Hematopoietic multipotent progenitor cell (in vitro differentiated cells): ENCODE results near the gene MYO5B. TPM values are rescaled to one million over a fixed set of nuclear protein-coding genes. Genes with fewer than 3 reads are reported as not detected.

Experiments used
- DNase-seq, 3 donors: peaks; one replicate each; pipeline ENCODE4 v3.0.0-alpha.2; 2011 to 2015; ENCODE audit warnings: low read depth in 2 of 3, low spot score in 2 of 3
- total RNA-seq: library from RNA; depleted of rRNA; stranded (reverse); fragments of >200 nt; gene quantifications from one replicate; pipeline ENCODE4 v1.2.3, GENCODE V29; 2012

Gene MYO5B
- total RNA-seq, 1 donor = under 0.01 TPM

DNA sequence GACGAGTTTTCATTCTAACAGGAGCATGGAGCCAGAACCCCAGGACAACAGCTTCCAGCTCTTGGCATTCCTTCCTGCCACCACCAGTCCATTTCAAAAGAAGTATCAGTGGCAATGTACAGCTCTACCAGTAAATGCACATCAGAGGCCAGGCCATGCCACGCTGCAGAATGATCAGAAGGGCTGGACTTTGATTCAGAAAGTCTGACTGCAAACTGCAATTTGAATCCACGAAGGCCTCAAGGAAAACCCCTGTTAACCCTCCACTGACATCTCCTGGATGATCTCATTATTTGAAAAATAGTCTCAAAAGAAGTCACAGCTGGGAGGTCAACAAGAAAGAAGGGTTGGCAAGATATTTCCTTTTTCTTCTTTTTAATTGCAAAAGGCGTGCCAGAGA lies 119.2 kb downstream of the MYO5B start:
- DNase-seq = no peak

- no peak for DNase-seq
Measured at GRCh38 chr18:50074404-50074803, 120.5 kb downstream of the MYO5B start.

GRCh38 chr18:50073319-50073718 lies 121.6 kb downstream of the MYO5B start:
- no peak for DNase-seq

DNA sequence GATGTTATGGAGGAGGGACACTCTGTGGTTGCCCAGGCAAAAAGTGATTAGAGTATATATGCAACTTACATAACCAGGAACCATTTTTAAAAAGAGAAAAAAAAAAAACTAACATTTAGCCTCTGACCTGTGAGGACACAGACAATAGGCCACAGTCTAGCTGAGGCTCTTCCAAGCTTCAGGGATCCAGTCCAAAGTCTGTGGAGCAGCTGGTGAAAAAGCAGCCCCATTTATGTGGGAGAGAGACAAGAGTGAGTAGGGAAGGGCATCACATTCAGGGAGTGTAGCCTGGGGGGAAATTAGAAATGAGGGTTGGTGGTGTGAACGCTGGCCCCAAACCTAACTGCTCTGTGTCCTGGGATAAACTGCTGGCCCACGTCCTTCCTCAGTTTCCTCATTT lies 122.8 kb downstream of the MYO5B start:
- no peak for DNase-seq

DNA sequence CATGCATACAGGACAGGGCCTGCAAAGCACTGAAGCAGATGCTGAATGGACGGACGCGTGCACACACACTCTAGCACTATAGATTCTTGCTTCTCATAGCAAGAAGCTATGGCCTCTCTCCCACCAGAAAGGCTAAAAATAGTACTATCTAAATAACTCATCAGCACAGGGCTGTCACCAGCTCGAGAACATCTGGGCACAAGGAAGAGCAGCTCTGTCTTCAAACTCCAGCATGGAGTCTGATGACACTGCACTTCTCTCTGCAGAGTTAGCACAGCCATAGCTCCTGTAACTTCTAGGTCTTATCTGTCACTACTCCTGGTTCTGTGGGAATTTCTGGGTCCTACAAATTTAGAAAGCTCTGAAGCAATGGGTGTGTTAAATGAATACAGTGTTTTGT lies 123.5 kb downstream of the MYO5B start:
- DNase-seq = no peak

DNA sequence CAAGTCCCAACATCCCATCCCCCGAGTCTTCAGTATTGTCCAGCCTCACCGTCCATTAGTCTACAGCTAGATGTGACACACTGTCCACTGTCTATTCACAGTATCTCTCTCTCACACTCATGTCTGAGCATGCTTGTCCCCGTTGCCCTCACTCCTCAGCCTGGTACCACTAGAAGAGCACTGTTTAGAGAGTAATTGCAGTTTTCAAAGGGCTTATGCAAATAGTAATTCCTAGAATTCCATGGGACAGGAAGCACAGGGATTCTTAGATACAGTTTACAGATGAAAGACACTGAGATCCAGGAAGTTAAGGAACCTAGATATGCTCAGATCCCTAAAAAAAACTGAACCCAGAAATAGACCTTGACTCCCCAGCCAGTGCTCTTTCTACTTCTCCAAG lies 125.5 kb downstream of the MYO5B start:
- no peak for DNase-seq

GRCh38 chr18:50065527-50065926 lies 129.4 kb downstream of the MYO5B start:
- no peak for DNase-seq

GRCh38 chr18:50065039-50065438 lies 129.9 kb downstream of the MYO5B start:
- no peak for DNase-seq

DNA sequence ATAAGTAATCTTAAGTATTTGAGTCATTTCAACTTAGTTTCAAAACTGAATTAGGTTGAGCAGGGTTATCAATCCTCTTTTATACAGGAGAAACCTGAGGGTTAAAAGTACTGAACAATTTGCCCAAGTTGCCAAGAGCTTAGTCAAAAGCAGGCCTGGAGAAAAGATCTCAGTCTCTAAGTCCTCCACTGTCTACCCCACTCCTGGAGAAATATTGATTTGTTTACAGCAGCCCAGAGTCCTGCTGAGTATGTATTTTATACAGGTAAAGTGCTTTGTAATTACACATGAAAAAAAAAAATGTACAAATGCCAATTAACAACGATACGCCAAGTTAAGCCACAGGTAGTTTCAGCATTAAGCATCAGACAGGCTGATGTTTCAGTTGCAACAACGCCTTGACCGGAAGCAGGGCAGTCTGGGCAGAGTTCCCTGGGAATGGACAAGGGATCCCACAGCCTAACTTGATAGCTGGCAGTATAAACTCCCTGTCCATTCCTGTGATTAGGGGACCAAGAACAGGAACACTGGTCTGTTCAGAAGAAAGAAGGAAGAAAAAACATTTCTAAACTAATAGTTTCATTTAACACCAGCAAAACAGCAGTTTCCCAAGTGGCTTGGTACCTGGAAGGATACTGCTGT lies 132.9 kb downstream of the MYO5B start:
- DNase-seq = no peak

DNA sequence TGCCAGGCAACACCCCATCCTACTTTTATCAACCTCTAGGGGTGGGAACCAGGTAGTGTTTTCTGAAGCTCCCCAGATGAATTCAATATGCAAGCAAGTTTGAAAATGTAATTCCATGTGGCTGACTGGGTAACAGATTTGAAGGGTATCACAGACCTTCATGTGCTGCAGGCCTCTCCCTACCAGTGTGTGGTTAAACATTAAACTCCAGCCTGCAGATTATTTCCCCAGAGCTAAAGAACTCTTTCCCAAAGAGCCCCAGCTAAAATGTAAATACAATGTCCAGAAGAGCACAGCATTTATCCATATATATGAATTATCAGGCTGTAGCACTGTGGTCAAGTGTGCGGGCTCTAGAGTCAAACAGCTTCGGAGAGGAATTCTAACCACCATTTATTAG lies 134.1 kb downstream of the MYO5B start:
- no peak for DNase-seq

- DNase-seq = no peak
Measured at GRCh38 chr18:50058731-50059130, 136.2 kb downstream of the MYO5B start.

DNA sequence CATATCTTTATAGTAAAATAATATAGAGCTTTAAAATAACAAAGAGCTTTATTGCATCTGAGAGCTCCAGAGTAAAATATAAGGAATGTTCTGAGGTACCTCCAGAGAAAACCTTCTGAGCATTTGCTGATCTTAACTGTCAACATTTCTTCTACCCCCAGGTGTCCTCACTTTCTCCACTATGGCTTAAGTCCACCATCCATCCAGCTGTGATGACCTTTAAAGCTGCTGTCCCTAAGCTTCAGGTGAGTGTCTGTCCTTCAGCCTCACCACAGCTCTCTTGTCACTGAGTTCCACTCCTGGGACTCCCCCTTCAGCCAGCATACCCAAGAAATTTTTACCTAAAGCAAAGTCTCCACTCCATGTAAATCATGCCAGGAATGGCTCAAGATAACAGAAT lies 137.9 kb downstream of the MYO5B start:
- no peak for DNase-seq

DNA sequence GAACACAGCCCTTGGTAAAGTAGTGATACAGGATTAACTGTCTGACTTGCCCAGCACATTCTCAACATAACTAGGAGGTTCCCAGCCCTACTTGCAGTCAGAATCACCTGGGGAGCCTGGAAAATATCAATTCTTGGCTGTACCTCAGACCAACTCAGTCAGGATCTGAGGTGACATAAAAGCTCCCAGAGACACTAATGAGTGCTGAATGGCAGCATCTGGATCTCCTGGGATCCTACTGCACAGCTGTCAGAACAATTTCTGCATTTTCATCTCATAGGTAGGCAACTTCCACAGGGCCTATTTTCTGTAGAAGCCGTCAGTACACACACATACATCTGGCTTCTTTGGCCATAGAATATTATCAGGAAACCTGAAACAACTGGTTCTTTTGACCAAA lies 138.8 kb downstream of the MYO5B start:
- no peak for DNase-seq

GRCh38 chr18:50055488-50055887 lies 139.5 kb downstream of the MYO5B start:
- DNase-seq = no peak

DNA sequence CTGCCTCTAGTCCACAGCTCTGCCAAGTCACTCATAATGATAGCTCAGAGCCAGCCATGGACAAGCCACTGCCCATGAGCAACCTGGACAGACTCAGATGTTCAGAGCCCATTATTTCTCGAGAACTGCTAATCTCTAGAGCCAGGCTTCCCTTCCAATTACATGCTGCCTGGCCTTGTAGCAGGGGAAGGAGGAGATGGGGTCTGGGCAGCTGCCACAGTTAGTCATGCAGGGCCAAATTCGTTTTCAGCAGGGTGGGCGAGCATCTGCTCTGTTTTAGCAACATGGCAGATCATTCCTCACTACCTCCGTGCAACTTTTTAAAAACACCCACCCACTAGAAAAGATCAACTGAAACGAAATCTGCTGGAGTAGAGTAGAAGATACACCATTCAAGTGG lies 141.8 kb downstream of the MYO5B start:
- no peak for DNase-seq

- DNase-seq = no peak
Measured at GRCh38 chr18:50051288-50051687, 143.7 kb downstream of the MYO5B start.

- no peak for DNase-seq
Measured at GRCh38 chr18:50045126-50045525, 149.8 kb downstream of the MYO5B start.

DNA sequence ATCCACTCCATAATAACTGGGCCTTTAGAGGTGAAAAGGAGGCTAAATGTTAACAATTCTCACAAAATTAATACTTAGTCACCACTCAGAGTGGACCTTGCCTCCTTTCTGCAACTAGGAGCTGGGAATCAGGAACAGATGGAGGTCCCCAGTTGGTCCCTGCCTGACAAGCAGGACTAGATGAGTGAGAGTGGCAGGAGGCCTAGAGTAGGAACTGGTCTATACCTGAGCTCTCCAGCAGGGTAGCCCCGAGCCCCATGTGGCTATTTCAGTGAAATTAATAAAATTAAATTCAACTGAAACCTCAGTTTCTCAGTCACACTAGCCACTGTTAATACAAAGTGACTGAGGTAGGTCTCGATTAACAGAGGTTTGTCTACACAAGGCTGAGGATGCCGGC lies 150.5 kb downstream of the MYO5B start:
- no peak for DNase-seq

- DNase-seq = no peak
Measured at GRCh38 chr18:50042611-50043010, 152.3 kb downstream of the MYO5B start.

- DNase-seq = no peak
Measured at GRCh38 chr18:50039746-50040145, 155.2 kb downstream of the MYO5B start.

GRCh38 chr18:50038448-50038847 lies 156.5 kb downstream of the MYO5B start:
- DNase-seq = peak in 2 of 3 donors; percentile 10 to 25

DNA sequence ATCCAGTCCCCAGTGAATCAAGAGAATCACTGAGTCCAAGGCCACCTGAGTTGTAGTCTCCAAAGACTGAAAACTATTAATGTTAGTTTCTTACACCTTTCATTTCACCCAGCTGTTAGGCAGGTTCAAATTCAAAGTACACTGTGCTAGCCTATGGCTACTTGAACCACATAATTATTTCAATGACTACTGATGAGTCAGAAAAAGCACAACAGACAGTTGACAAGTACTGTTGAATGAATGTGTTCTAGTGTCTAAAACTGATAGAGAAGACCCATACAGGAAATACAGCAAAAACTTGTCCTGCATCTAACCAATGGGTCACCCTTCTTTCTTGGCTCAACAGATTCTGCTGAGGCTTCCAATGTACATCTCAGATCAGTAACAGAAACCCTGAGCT lies 160.9 kb downstream of the MYO5B start:
- DNase-seq = no peak

GRCh38 chr18:50033004-50033403 lies 161.9 kb downstream of the MYO5B start:
- no peak for DNase-seq
